Measurements from ENCODE around the gene FBP2.
"Not testable (repeated sequence)": the region's sequence is repeated elsewhere in the genome, so short reads cannot be mapped to it uniquely, and the experiment has no call there.

The FBP2 gene

GRCh38 chr9:94563548-94563947 lies 30.1 kb downstream of the FBP2 start:
- no peak for DNase-seq (ENCODE audit: low read depth)

DNA sequence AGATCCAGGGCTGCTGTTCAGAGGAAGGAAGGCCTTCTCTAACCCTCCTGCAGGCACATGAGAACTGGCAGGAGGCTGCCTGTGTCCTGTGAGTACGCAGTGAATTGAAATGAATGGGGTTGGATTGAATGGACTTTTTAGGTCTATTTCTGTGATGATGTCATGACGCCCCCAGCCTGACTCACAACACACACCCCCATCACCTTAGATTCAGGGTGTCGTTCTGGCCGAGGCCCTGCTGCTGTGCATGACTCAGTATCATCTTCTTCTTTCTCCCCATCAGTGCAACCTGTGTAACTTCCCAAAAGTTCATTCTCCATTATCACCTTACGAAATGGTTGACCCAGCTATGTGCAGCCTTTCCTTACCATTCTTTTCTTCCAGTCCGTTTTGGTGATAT lies 33.4 kb downstream of the FBP2 start:
- DNase-seq (ENCODE audit: low read depth), result no peak

- DNase-seq (ENCODE audit: low read depth), result no peak
Observed at GRCh38 chr9:94557376-94557775, 36.2 kb downstream of the FBP2 start.

DNA sequence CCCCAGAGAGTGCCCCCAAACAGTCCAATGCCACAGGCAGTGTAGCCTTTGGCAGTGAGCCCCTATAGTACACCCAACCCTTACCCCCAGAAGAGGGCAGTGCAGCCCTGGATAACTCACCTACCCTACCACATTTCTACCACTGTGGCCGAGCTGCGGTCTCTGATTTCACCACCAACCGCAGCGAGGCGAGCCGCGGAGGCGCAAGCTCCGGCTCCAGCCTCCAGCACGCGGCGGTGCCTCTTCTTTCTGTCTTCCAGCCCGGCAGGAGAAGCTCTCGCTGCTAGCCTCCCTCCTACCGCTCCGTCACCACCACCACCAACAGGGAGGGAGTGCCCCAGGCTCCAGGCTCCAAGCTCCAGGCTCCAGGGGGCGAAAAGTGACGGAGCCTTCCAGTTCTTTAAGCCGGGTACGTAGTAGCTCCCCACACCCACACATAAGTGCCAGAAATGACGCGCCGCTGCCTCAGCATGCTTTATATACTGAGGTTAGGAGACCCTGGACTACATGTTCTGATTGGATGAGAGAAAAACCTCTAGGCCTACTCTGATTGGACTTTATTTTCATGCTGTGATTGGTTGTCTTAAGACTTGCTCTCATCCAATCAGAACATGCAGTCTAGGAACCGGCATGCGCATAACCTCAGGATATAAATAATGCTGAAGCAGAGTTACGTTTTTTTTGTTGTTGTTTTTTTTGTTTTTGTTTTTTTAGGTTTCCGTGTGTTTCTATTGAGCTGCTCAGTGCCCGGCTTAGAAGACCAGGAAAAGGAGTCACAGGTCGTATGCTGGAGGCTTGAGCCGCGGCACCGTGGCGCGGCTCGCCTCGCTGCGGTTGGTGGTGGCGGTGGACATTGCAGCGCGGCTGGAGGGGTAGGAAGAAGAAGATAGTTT lies 38.9 kb downstream of the FBP2 start, which contains the start of gene PCAT7:
PCAT7 (plus strand) TSS at position 645 of the 893 bp plus-strand sequence.
- no peak for DNase-seq (ENCODE audit: low read depth)

DNA sequence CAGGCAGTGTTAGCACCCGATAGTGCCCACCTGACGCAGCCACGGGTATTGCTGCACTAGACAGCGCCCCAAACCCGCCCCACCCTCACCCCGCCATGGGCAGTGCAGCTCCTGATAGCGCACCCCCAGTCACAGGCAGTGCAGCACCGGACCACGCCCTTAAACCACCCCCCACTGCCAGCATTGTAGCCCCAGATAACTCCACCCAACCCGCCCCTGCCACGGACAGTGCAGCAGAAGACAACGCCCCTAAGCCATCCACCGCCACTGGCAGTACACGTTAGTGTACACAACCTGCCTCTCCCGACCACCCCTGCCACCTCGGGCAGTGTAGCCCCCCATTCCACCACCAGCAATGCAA lies 39.6 kb downstream of the FBP2 start:
- DNase-seq (ENCODE audit: low read depth), result no peak

- DNase-seq (ENCODE audit: low read depth), result no peak
Observed at GRCh38 chr9:94553029-94553938, 40.3 kb downstream of the FBP2 start.

DNA sequence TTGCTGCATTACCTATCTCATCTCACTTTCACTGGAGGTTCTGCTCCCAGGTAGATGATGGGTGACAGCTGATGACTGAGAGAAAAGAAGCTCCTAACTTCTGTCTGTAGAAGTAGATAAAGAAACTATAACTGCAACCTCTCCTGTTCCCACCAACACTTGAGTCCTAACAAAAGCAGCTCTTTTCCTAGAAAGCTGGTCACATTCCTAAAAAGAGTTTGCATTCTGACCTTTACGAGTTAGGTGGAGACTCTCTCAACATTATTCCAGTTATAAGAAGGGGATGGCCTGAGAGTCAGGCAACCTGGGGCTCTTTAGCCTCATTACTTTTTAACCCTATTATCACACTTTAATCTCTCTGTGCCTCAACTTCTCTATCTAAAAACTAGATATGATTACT lies 47.7 kb downstream of the FBP2 start:
- no peak for DNase-seq (ENCODE audit: low read depth)

DNA sequence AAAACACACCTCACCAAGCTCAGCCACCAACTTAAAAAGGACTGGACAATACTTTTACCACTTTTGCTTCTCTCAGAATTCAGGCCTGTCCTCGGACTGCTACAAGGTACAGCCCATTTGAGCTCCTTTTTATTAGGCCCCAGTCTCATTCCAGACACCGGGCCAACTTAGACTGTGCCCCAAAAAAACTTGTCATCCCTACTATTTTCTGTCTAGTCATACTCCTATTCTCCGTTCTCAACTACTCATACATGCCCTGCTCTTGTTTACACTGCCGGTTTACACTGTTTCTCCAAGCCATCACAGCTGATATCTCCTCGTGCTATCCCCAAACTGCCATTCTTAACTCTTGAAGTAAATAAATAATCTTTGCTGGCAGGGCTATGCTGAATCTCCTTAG lies 49.3 kb downstream of the FBP2 start:
- DNase-seq (ENCODE audit: low read depth), result not testable (repeated sequence)

DNA sequence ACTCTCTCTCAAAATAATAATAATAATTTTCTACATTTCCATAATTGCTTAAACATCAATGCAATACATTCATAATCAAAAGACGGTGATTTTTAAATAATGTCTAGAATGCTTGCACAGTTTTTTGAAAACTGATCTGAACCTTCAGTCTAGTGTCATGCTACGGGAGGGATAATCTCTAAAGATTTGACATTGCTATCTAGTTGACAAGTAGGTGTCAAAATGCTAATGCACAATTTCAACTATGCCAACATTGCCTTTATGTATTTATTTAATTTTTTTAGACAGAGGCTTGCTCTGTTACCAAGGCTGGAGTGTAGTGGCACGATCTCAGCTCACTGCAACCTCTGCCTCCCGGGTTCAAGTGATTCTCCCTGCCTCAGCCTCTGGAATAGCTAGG lies 54.7 kb downstream of the FBP2 start:
- no peak for DNase-seq (ENCODE audit: low read depth)

- DNase-seq (ENCODE audit: low read depth), result no peak
Observed at GRCh38 chr9:94534901-94535300, 58.7 kb downstream of the FBP2 start.

- no peak for DNase-seq (ENCODE audit: low read depth)
Observed at GRCh38 chr9:94533601-94534000, 60.0 kb downstream of the FBP2 start.

- DNase-seq (ENCODE audit: low read depth), result no peak
Observed at GRCh38 chr9:94533155-94533554, 60.5 kb downstream of the FBP2 start.

GRCh38 chr9:94528886-94529285 lies 64.7 kb downstream of the FBP2 start:
- no peak for DNase-seq (ENCODE audit: low read depth)

- DNase-seq (ENCODE audit: low read depth), result no peak
Observed at GRCh38 chr9:94526951-94527350, 66.7 kb downstream of the FBP2 start.

DNA sequence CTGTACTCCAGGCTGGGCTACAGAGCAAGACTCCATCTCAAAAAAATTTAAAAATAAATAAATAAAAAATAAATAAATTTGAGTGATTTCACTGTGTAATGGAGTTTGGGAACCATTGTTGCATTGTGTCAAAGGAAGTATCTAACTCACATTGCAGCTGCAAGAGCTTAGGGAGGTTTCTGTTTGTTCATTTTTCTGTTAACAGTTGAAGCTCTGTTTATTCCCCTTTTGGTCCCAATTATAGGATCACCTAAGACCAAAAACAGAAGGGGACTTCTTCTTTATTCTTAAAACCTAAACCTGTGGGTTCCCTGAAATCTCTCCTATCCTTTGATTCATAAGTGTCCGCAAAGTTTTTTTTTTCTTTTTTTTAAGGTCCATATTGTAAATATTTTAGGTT lies 67.4 kb downstream of the FBP2 start:
- DNase-seq (ENCODE audit: low read depth), result no peak

GRCh38 chr9:94525396-94526035 lies 68.1 kb downstream of the FBP2 start:
- no peak for DNase-seq (ENCODE audit: low read depth)

DNA sequence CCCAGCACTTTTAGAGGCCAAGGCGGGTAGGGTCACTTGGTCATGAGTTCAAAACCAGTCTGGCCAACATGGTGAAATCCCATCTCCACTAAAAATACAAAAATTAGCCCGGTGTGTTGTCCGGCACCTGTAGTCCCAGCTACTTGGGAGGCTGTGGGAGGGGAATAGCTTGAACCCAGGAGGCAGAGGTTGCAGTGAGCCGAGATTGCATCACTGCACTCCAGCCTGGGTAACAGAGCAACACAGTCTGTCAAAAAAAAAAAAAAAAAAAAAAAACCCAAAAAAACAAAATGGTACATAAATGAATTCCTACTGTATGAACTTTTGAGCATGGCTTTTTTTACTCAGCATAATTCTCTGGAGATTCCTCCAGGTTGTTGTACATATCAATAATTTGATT lies 76.4 kb downstream of the FBP2 start:
- DNase-seq (ENCODE audit: low read depth), result no peak

- DNase-seq (ENCODE audit: low read depth), result no peak
Observed at GRCh38 chr9:94514722-94515121, 78.9 kb downstream of the FBP2 start.

GRCh38 chr9:94511955-94512265 lies 81.7 kb downstream of the FBP2 start:
- DNase-seq (ENCODE audit: low read depth), result no peak

DNA sequence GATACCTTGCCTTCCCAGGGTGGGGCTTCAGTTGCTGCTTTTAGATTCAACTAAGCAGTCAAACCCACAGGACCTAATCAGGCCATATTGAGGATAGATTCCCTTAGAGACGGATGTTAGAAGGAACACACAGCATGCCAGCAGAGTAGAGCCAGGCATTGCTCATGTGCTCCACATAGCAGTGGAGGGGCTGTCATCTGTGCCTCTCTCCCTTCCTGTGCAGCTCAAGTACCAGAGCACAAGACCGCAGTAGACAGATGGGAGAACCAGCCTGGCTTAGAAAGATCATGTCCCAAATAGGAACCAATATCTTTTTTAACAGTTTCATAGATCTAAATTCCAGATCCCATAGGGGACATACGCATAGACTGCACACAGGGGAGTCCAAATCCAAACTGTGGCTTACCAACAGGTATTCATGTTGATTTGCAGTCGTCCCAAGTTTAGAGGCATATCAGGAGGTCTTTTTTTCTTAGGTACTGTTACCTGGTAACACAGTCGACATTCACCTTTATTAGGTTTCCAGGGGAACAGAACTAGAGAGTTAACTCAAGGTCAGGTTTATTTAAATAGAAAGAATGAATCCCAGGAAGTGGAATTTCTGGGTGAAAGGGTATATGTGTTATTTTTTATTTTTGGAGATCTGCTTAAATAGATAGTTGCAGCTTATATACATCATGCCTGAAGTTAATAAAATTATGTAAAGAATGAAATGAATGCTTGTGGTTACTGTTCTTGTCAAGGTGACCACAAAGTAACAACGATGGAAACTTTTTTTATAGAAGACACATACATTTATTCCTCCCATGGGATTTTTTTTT lies 82.3 kb downstream of the FBP2 start:
- no peak for DNase-seq (ENCODE audit: low read depth)
